HG02798 (cell line): ENCODE results near the gene FOXP3.

Experiments used
- ATAC-seq: cut with Tn5 transposase; IDR thresholded peaks from one replicate; pipeline ENCODE4 v1.9.1; 2021; ENCODE audit warnings: mild to moderate bottlenecking; ENCODE audit not compliant: unreplicated experiment, poor library complexity

The FOXP3 gene

DNA sequence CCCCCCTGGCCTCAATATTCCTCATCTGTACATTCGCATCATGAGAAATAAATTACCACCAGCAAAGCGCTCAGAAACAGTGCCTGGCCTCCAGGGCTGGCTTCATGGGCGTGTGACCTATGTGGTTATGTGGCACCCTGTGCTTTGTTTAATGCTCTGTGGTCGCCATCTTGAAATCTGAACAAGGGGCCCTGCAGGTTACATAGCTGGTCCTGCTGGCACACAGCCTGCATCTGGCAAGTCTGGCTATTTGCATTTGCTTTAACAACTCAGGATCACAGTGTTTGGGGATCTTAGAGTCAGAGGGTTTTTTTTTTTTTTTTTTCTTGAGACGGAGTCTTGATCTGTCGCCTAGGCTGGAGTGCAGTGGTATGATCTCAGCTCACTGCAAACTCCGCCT lies 9.9 kb downstream of the FOXP3 start:
- ATAC-seq = no peak

DNA sequence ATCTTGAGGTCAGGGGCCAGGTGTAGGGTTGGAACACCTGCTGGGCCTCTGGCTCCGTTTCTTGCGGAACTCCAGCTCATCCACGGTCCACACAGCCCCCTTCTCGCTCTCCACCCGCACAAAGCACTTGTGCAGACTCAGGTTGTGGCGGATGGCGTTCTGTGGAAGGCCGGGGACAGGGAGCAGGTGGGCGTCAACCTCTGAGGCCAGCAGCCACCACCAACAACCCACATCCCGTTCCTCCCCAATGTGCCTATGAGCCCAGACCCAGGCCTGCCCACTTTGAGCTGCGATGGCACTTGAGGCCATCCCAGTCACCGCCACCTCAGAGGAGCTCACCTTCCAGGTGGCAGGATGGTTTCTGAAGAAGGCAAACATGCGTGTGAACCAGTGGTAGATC lies 13.2 kb downstream of the FOXP3 start:
- ATAC-seq = no peak

DNA sequence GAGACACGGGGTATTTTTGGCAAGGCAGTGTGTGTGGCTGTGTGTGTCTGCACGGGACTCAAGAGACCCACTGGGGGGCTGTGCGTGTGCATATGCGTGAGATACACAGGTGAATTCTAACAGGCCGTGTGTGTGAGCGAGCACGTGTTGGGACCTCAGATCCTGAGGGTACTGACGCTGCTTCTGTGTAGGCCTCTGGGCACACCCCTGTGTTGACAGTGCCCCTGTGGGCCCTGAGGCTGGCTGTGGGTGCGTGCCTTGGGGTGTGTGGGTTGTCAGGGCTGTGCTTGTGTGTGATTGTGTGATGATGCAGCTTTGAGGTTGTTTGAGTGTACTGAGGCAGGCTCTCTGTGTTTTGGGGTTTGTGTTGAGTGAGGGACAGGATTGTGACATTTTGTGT lies 13.9 kb downstream of the FOXP3 start:
- no peak for ATAC-seq

DNA sequence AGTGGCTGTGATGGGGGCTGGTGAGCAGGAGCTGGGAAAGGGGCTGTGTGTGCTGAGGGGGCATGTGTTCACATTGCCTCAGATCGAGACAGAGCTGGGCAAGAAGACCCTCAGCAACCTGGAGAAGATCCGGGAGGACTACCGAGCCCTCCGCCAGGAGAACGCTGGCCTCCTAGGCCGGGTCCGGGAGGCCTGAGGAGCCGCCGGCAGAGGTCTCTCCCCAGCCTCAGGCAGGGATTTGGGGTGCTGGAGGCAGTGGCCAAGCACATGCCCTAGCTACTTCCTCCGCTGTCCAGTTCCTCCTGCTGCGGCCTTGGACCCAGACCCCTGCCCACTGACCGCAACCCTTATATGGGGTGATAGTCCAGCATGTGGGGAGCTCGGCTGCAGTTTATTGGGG lies 14.4 kb downstream of the FOXP3 start:
- ATAC-seq = no peak

DNA sequence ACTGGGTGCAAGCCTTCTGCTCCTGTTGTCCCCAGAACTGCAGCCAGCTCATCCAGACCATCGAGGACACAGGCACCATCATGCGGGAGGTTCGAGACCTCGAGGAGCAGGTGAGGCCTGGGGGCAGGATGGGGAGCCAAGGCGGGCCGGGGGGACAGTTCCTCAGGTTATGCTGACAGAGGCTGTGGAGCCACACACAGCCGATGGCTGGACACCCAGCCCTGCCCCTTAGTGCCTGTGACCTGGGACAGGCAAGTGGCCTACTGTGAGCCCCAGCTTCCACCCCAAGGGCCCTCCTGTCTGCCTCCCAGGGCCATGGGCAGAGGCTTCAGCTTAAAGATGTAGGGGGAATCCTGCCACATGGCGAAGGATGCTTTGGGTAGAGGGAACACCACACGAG lies 14.9 kb downstream of the FOXP3 start:
- ATAC-seq = no peak

DNA sequence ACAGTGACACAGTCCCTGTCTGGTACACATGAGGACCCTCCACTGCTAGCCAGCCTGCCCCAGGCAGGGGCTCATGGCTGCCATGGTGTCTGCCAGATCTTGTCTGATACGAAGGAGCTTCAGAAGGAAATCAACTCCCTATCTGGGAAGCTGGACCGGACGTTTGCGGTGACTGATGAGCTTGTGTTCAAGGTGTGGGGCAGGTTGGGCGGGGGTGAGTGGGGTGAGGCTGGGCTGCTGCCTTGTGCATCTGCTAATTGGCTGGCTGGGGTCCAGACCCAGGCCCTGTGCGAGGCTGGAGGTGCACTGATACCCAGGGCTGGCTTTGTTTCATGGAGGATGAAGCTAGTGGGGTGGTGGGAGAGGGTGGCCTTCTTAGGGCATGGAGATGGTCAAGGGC lies 15.4 kb downstream of the FOXP3 start:
- ATAC-seq = no peak

DNA sequence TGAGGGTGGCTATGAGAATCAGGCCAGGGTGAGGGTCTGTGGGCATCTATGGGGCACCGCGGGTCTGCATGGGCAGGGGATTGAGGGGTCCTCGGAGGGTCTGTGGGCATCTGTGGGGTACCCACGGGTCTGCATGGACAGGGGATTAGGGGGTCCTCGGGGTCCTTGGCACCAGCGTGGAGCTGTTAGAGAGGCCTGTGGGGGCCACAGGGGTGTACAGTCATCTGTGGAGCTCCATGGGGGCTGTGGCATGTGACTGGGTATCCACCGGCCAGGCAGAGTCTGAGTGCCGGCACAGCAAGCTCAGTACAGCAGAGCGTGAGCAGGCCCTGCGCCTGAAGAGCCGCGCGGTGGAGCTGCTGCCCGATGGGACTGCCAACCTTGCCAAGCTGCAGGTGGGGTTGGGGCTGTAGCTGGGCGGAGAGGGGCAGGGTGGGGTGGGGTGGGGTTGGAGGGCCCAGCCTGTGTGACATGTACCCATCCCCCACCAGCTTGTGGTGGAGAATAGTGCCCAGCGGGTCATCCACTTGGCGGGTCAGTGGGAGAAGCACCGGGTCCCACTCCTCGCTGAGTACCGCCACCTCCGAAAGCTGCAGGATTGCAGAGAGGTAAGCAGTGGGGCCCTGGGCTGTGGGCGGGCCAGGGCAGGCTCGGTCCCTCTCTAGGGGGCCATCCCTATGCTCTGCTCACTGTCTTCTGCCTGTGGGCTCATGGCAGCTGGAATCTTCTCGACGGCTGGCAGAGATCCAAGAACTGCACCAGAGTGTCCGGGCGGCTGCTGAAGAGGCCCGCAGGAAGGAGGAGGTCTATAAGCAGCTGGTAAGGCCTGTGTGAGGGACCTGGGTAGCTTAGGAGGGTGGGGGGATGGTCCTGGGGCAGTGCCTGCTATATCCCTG lies 16.3 kb downstream of the FOXP3 start:
- no peak for ATAC-seq

DNA sequence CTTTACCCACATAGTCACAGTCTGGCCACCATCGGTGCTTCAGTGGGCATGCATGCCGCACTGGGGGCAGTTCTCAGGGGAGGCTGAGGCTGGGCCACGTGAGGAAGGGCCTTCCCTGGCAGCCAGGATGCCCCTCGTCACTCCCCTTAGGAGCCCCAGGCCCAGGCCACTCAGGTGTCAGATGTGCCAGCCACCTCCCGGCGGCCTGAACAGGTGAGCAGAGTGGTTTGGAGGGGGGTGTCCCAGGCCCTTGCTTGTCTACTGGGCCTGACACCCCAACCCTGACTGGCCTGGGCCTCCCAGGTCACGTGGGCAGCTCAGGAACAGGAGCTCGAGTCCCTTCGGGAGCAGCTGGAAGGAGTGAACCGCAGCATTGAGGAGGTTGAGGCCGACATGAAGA lies 17.2 kb downstream of the FOXP3 start:
- ATAC-seq = no peak

DNA sequence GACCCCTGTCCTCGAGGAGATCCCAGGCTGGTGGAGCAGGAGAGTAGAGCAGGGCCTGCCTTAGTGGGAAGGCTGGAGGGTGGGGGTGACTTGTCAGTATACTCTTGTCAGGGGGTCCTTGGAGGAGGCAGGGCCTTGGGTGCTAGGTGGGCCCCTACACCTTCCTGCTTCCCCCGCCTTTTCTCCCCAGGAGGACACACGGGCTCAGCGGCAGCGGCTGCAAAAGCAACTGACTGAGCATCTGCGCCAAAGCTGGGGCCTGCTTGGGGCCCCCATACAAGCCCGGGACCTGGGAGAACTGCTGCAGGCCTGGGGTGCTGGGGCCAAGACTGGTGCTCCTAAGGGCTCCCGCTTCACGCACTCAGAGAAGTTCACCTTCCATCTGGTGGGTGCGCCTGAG lies 18.0 kb downstream of the FOXP3 start:
- no peak for ATAC-seq

DNA sequence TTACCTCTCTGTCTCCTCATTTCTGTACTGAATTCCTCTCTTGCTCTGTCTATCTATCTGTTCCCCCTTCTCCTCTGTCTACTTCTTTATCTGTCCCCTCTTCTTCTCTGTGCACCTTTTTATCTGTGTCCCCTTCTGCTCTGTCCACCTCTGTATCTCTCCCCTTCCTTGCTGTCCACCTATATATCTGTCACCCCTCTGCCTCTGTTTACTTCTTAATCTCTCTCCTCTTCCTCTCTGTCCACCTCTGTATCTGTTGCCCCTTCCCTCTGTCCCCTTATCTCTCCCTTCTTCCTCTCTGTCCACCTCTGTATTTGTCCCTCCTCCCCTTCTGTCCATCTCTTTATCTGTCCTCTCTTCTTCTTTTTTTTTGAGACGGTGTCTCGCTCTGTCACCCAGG lies 20.3 kb downstream of the FOXP3 start:
- no peak for ATAC-seq

DNA sequence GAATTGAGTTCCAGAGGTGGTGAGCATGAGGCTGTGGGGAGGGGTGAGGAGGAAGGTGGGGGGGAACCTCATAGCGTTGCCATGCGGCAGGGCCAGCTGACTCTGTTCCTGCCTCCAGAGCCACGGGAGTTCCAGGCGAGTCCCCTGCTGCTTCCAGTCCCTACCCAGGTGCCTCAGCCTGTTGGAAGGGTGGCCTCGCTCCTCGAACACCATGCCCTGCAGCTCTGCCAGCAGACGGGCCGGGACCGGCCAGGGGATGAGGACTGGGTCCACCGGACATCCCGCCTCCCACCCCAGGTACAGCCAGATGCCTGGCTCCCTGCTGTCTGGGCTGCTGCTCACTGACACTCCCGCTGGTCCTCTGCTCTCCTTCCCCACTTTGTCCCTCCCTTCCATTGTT lies 21.3 kb downstream of the FOXP3 start:
- ATAC-seq = no peak

DNA sequence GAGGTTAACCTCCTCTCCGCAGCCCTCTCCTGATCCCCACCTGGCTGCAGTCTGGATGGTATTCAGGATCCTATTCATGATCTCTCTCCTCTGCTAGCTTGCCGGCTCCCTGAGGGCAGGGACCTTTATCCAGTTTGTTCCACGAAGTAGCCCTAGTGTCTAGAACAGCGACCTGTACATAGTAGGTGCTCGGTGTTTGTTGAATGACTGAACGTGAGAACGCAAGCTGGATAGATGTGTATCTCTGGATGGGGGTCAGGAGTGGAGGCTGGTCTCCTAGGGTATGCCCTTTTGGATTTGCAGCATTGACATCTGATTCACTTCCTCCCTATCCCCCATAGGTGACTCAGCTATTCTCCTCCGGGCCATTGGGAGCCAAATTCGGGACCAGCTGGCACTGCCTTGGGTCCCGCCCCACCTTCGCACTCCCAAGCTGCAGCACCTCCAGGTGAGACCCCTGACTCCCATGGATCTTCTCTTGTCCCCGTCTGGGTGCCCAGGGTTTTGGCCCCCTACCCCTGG lies 21.9 kb downstream of the FOXP3 start:
- no peak for ATAC-seq

DNA sequence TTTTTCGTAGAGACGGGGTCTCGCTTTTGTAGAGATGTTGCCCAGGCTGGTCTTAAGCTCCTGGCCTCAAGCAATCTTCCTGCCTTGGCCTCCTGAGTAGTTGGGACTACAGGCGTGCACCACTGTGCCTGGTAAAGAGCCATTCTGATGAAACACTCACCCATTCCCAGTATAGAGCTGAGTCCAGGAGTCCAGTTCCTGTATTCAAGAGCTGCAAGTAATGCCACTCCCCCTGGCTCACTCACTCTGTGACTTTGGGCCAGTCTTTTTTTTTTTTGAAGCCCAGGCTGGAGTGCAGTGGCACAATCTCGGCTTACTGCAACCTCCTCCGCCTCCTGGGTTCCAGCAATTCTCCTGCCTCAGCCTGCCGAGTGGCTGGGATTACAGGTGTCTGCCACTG lies 25.8 kb downstream of the FOXP3 start:
- no peak for ATAC-seq

DNA sequence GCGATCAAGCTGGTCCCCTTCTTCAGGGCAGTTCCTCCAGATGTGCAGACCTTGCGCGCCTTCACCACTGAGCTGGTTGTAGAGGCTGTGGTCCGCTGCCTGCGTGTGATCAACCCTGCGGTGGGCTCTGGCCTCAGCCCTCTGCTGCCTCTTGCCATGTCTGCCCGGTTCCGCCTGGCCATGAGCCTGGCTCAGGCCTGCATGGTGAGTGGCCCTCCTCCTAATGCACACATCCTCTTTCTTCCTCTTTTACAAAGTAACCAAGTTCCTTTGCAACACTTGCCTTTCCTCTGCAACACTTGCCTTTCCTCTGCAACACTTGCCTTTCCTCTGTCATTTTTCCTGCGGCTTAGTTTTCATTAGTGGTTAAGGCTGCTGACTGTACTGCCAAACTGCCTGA lies 27.4 kb downstream of the FOXP3 start:
- ATAC-seq = no peak

DNA sequence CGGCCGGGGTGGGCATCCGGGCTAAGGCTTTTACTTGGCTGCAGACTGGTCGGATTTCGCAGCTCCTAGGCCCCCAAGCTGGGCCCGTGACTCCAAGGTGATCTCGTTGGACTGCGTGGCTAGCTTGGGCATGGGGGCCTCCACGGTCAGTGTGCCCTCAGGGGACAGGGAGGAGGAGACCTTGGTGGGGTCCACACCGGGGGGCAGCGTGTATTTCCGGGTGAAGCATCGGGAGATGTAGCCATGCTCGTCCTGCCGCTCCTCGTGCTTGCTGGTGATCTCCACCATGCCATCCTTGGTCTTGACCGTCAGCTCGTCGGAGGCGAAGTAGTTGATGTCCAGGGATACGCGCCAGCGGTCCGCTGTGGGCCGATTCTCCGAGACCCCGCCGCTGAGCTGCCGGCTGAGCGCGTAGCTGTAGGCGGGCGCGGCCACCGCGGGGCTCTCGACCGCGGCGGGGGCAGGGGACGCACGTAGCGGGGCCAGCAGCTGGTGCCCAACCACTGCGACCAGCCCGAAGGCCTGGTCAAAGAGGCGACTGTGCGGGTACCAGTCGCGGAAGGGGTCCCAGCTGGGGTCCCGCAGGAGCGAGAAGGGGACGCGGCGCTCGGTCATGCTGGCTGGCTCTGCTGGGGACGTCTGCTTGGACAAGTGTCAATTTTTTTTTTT lies 30.5 kb downstream of the FOXP3 start:
- no peak for ATAC-seq

DNA sequence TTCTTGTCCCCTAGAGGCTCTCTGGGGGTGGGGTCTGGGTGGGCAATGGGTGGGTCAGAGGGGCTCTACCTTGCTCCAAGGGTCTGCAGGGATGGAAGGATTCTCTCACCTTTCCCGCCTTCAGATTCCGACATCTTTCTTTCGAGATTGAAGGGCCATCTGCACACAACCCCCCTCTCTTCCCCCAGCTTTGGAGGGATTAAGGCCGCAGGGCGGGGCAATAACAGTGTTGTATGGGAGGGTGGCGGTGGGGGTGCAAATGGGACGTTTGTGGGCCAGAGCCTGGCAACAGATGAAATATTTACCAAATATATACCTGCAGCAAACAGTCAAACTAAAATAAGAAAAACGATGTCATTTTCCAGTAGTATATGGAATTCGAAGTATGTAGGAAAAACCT lies 31.3 kb downstream of the FOXP3 start, which contains the start of gene CACNA1F:
TSS of gene CACNA1F (minus strand) at position 165 of the 400 bp plus-strand sequence. CDS start at position 134, 31 bp downstream.
- no peak for ATAC-seq

DNA sequence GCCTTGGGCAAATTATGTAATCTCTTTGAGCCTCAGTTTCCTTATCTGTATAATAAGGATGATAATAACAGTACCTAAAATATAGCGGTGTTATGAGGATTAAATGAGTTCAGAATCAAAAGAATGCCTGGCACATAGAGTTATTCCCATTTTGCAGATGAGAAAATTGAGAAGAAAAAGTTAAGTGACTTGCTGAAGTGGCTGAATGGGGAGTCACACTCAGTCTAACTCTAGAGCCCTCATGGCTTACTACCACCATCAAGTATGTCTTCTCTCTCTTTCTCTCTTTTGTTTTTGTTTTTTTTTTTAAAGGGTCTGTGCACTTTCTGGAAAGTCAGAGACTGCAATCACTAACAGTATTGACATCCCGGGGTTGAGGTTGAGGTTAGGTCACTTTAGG lies 32.0 kb downstream of the FOXP3 start:
- ATAC-seq = no peak

DNA sequence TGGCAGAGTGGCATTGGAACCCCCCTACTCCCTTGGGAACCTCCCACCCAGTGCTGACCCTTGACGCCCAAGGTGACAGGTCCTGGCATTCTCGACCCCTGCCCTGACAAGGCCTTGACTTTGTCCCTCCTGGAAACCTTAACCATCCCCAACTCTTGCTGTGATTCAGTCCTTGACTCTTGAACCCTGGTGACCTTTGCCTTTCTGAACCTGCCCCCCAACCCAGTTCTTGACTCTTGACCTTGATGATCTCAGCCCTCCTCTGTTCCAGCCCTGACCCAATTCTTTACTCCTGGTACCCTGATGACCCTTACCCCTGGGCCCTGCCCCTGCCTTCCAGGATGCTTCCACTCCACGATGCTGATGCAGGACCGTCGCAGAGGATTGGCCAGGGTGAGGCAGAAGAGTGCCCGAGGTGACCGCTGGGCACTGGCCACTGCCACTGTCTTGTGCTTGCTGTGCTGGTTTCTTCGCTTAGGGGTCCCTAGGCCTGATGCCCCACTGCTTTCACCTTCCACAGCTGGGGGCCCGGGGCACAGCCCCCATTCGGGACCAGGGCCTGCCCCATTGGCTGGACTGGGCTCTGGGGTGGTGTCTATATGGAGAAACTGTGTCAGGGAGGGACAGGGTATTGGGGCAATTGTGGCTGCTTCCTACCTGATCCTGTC lies 33.0 kb downstream of the FOXP3 start:
- ATAC-seq = no peak

DNA sequence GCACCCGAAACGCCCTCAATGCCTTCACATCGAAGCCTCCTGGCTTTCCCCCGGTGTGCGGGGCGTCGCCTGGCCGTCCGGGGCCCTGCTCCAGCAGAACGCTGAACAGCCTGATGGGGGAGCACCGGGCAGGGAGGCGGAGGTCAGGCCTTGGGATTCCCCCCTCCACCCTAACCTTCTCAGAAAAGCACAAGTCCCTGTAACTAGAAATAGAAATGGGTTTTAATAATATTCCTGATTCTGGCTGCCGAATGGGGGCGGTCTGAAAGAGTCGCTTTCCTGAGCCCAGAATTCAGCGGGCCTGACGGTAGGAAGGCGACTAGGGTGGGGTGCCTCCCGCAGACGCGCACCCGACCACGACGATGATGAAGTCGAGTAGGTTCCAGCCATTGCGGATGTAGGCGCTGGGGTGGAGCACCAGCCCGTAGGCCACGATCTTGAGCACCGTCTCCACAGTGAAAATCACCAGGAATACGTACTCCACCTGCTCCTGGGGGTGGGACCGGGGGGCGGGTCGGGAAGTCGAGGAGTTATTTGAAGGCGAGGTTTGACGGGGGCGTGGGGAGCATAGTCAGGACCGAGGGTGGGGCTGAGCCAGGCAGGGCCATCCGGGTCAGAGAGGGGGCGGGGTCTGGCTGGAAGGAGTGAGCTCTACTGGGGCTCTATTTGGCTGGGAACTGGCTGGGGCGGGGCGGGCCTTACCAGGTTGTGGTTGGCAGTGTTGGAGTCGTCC lies 33.8 kb downstream of the FOXP3 start:
- ATAC-seq = peak; percentile 76

DNA sequence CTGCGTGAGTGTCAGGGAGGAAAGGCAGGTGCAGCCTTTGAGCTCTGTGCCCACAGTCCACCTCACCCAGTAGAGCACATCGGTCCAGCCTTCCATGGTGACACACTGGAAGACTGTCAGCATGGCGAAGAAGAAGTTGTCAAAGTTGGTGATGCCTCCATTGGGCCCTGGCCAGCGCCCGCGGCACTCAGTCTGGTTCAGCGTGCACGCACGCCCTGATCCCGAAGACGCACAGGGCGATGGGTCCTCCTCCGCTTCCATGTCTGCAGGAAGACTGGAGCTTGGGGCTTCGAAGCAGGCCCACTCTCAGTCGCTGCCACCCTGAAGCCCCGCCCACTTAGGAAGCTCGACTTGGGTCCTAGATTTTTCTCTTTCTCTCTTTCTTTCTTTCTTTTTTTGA lies 36.3 kb downstream of the FOXP3 start:
- ATAC-seq = no peak
